Measurements from ENCODE around the gene SMG6. TPM values are rescaled to one million over a fixed set of nuclear protein-coding genes. Genes with fewer than 3 reads are reported as not detected.

SMG6 gene
- polyA plus RNA-seq, 1 experiment: 27.3 TPM

GRCh38 chr17:2251098-2251497 lies 52.5 kb downstream of the SMG6 start:
- Histone ChIP-seq H3K4me3 (ENCODE audit: low read depth, low read length) (no peak overlapping the region), H3K27ac (ENCODE audit: low read depth, low read length) (no peak overlapping the region), H3K27me3 (ENCODE audit: control insufficient read depth, insufficient read depth, low read length) (no peaks in the 10 kb centered on the region), H3K9me3 (ENCODE audit: control insufficient read depth, insufficient read depth, low read length) (no peaks in the 10 kb centered on the region)
- ChIA-PET POLR2A (interaction anchor here (1.0 to 2.0 kb wide), 2 partner anchors 11 to 16 kb away, joined by 3 to 10 read pairs; no protein-coding TSS in a partner anchor), CTCF (interaction anchor here (1.2 to 1.5 kb wide), 2 partner anchors 30 to 182 kb away, joined by 3 to 4 read pairs; no protein-coding TSS in a partner anchor)
- no peak for TF ChIP-seq CTCF (IDR thresholded peaks at IDR 0.05; ENCODE audit: low read depth, low read length)
- no peak for DNase-seq (ENCODE audit: low read depth, low spot score)

GRCh38 chr17:2250140-2251095 lies 53.2 kb downstream of the SMG6 start:
- H3K9me3 ChIP-seq (ENCODE audit: control insufficient read depth, insufficient read depth, low read length): no peaks in the 10 kb centered on the region
- TF ChIP-seq CTCF (IDR thresholded peaks at IDR 0.05; ENCODE audit: low read depth, low read length): no peak
- H3K4me3 ChIP-seq (ENCODE audit: low read depth, low read length): no peak overlapping the region
- H3K27ac ChIP-seq (ENCODE audit: low read depth, low read length): peak overlapping the region; percentile 49
- ChIA-PET CTCF (interaction anchor here (0.5 to 1.5 kb wide), 3 partner anchors 31 to 363 kb away, joined by 3 to 6 read pairs (median 3); partner anchors contain the start of gene HIC1), POLR2A (interaction anchor here (0.7 to 2.0 kb wide), 3 partner anchors 12 to 209 kb away, joined by 3 to 10 read pairs (median 3); no protein-coding TSS in a partner anchor)
- no peak for DNase-seq (ENCODE audit: low read depth, low spot score)
- H3K27me3 ChIP-seq (ENCODE audit: control insufficient read depth, insufficient read depth, low read length): no peaks in the 10 kb centered on the region

- no peak for DNase-seq (ENCODE audit: low read depth, low spot score)
- Histone ChIP-seq H3K27ac (ENCODE audit: low read depth, low read length) (no peak overlapping the region), H3K4me3 (ENCODE audit: low read depth, low read length) (no peak overlapping the region), H3K9me3 (ENCODE audit: control insufficient read depth, insufficient read depth, low read length) (no peaks in the 10 kb centered on the region), H3K27me3 (ENCODE audit: control insufficient read depth, insufficient read depth, low read length) (no peaks in the 10 kb centered on the region)
- no peak for TF ChIP-seq CTCF (IDR thresholded peaks at IDR 0.05; ENCODE audit: low read depth, low read length)
- POLR2A ChIA-PET: no interaction called here
- CTCF ChIA-PET: interaction anchor here (0.9 to 4.5 kb wide), 3 partner anchors 152 to 215 kb away, joined by 4 to 87 read pairs (median 26); partner anchors contain the start of gene HIC1
These were observed 56.6 kb downstream of the SMG6 start for GRCh38 chr17:2247005-2247404.

GRCh38 chr17:2244545-2245525 lies 58.8 kb downstream of the SMG6 start:
- Histone ChIP-seq H3K9me3 (ENCODE audit: control insufficient read depth, insufficient read depth, low read length) (no peaks in the 10 kb centered on the region), H3K27ac (ENCODE audit: low read depth, low read length) (peak overlapping the region; percentile 98), H3K4me3 (ENCODE audit: low read depth, low read length) (peak overlapping the region; percentile 21; the same call in 1 of the 2 replicates), H3K27me3 (ENCODE audit: control insufficient read depth, insufficient read depth, low read length) (no peaks in the 10 kb centered on the region)
- CTCF ChIA-PET: interaction anchor here (0.6 to 4.5 kb wide), 48 partner anchors 9 to 322 kb away, joined by 3 to 87 read pairs (median 5); partner anchors contain the start of gene HIC1
- DNase-seq (ENCODE audit: low read depth, low spot score): peak; percentile 77
- POLR2A ChIA-PET: interaction anchor here (0.6 to 2.2 kb wide), 14 partner anchors 30 to 190 kb away, joined by 3 to 38 read pairs (median 6); partner anchors contain the start of genes HIC1 and SRR
- peak; percentile 99 for TF ChIP-seq CTCF (IDR thresholded peaks at IDR 0.05; ENCODE audit: low read depth, low read length)
